Measurements from ENCODE around the gene TNS3.

DNA sequence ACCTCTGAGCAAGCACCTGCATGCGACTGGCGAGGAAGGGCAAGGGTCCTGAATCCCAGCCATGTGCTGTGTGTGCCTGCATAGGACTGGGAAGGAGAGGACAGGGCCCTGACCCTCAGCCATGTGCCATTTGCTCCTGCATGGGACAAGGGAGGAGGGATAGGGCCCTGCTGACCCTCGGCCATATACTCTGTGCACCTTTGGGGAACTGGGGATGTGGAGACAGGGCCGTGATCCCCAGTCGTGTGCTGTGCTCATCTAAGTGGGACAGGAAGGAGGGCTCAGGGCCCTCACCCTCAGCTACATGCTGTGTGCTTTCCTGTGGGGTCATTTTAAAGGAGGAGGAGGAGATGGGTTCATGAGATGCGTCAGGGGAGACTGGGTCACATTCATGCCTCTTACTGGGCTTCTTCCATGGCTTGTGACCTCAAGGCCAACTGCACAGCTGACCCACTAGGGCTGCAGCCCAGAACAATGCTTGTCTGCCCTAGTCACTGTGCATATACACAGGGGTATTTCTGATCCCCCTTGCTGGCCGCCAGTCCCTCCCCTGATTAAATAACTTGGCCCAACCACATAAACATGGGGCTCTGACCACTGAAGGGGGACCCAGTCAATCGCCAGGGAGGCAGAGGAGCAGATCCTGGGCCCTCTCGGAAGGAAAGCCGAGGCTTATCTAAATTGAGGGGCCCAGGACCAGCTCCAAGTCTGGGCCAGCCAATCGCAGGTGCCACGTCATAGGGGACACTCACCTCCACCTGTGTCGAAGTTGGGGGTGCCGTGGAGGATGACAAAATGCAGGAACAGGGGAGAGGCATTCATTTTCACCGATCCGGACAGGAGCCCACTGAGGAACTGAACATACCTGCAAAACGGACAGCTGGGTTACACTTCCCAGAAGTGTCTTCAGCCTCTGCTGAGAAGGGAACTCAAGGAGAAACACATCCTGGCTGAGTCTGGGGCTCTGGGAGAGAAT is 167.3 kb downstream of the TNS3 start:
- TF ChIP-seq, protein P1, sequence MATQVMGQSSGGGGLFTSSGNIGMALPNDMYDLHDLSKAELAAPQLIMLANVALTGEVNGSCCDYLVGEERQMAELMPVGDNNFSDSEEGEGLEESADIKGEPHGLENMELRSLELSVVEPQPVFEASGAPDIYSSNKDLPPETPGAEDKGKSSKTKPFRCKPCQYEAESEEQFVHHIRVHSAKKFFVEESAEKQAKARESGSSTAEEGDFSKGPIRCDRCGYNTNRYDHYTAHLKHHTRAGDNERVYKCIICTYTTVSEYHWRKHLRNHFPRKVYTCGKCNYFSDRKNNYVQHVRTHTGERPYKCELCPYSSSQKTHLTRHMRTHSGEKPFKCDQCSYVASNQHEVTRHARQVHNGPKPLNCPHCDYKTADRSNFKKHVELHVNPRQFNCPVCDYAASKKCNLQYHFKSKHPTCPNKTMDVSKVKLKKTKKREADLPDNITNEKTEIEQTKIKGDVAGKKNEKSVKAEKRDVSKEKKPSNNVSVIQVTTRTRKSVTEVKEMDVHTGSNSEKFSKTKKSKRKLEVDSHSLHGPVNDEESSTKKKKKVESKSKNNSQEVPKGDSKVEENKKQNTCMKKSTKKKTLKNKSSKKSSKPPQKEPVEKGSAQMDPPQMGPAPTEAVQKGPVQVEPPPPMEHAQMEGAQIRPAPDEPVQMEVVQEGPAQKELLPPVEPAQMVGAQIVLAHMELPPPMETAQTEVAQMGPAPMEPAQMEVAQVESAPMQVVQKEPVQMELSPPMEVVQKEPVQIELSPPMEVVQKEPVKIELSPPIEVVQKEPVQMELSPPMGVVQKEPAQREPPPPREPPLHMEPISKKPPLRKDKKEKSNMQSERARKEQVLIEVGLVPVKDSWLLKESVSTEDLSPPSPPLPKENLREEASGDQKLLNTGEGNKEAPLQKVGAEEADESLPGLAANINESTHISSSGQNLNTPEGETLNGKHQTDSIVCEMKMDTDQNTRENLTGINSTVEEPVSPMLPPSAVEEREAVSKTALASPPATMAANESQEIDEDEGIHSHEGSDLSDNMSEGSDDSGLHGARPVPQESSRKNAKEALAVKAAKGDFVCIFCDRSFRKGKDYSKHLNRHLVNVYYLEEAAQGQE (IDR thresholded peaks at IDR 0.05; ENCODE audit: insufficient replicate concordance, low read depth): no peak
- TF ChIP-seq POLR2AphosphoS5 (IDR thresholded peaks at IDR 0.05; ENCODE audit: low read depth) (no peak), GABPA (IDR thresholded peaks at IDR 0.05; ENCODE audit: low read depth) (no peak)
- TF ChIP-seq, protein P2, sequence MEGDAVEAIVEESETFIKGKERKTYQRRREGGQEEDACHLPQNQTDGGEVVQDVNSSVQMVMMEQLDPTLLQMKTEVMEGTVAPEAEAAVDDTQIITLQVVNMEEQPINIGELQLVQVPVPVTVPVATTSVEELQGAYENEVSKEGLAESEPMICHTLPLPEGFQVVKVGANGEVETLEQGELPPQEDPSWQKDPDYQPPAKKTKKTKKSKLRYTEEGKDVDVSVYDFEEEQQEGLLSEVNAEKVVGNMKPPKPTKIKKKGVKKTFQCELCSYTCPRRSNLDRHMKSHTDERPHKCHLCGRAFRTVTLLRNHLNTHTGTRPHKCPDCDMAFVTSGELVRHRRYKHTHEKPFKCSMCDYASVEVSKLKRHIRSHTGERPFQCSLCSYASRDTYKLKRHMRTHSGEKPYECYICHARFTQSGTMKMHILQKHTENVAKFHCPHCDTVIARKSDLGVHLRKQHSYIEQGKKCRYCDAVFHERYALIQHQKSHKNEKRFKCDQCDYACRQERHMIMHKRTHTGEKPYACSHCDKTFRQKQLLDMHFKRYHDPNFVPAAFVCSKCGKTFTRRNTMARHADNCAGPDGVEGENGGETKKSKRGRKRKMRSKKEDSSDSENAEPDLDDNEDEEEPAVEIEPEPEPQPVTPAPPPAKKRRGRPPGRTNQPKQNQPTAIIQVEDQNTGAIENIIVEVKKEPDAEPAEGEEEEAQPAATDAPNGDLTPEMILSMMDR (IDR thresholded peaks at IDR 0.05; ENCODE audit: insufficient read depth, low read length): no peak

Data from HL-60 (cell line).